ENCODE measurements around the gene FAIM. TPM values are rescaled to one million over a fixed set of nuclear protein-coding genes. Genes with fewer than 3 reads are reported as not detected.

FAIM gene
- total and polyA plus RNA-seq, 11 donors = 2.0 to 7.2 (median 3.9) TPM

GRCh38 chr3:138653567-138653966 is 45.0 kb downstream of the FAIM start:
- H3K36me3 ChIP-seq = peaks cover 0 to 91% (median 87%) of the 10 kb centered on the region in 9 donors
- ATAC-seq (no peak), DNase-seq (no peak)
- H3K27me3 ChIP-seq = no peaks in the 10 kb centered on the region
- no peak overlapping the region for H3K27ac ChIP-seq
- TF ChIP-seq POLR2A (IDR thresholded peaks at IDR 0.05) (no peak), CTCF (IDR thresholded peaks at IDR 0.05) (no peak)
- H3K9me3 ChIP-seq = peaks cover 0 to 5% (median 0%) of the 10 kb centered on the region in 12 donors
- H3K4me1 ChIP-seq = no peaks in the 10 kb centered on the region
- intact Hi-C loops (cut with DNase I) = no loop called here
- no peak overlapping the region for H3K4me3 ChIP-seq

GRCh38 chr3:138657508-138657907 is 48.9 kb downstream of the FAIM start:
- no peaks in the 10 kb centered on the region for H3K27me3 ChIP-seq
- WGBS, 4 donors = 67 to 77% (median 71%) methylated on average over 2 of the region's 2 CpGs
- H3K4me3 ChIP-seq = no peak overlapping the region
- H3K27ac ChIP-seq = no peak overlapping the region
- H3K4me1 ChIP-seq = no peaks in the 10 kb centered on the region
- no peak for TF ChIP-seq CTCF (IDR thresholded peaks at IDR 0.05)
- no peak for TF ChIP-seq POLR2A (IDR thresholded peaks at IDR 0.05)
- peaks cover 0 to 84% (median 71%) of the 10 kb centered on the region in 9 donors for H3K36me3 ChIP-seq
- DNase-seq (no peak), ATAC-seq (no peak)
- H3K9me3 ChIP-seq = no peaks in the 10 kb centered on the region
- intact Hi-C loops (cut with DNase I) = no loop called here

GRCh38 chr3:138668107-138668506 is 59.5 kb downstream of the FAIM start:
- ATAC-seq = no peak
- H3K9me3 ChIP-seq = no peaks in the 10 kb centered on the region
- H3K27ac ChIP-seq = no peak overlapping the region
- WGBS, 4 donors = 47 to 64% (median 57%) methylated on average over 1 of the region's 1 CpG
- H3K36me3 ChIP-seq = peaks cover 0 to 48% (median 29%) of the 10 kb centered on the region in 9 donors
- intact Hi-C loops (cut with DNase I) = no loop called here
- H3K4me3 ChIP-seq = no peak overlapping the region
- H3K4me1 ChIP-seq = peaks cover 0 to 10% (median 0%) of the 10 kb centered on the region in 12 donors
- no peaks in the 10 kb centered on the region for H3K27me3 ChIP-seq
- no peak for DNase-seq
- TF ChIP-seq CTCF (IDR thresholded peaks at IDR 0.05) (no peak), POLR2A (IDR thresholded peaks at IDR 0.05) (no peak)

- peaks cover 0 to 41% (median 16%) of the 10 kb centered on the region in 9 donors for H3K36me3 ChIP-seq
- DNase-seq (no peak), ATAC-seq (no peak)
- no peak for TF ChIP-seq POLR2A (IDR thresholded peaks at IDR 0.05)
- no peak for TF ChIP-seq CTCF (IDR thresholded peaks at IDR 0.05)
- H3K27ac ChIP-seq = no peak overlapping the region
- no peak overlapping the region for H3K4me3 ChIP-seq
- intact Hi-C loops (cut with DNase I) = no loop called here
- peaks cover 0 to 14% (median 0%) of the 10 kb centered on the region in 12 donors for H3K4me1 ChIP-seq
- H3K9me3 ChIP-seq = peaks cover 0 to 12% (median 4%) of the 10 kb centered on the region in 12 donors
- no peaks in the 10 kb centered on the region for H3K27me3 ChIP-seq
These were observed 61.8 kb downstream of the FAIM start for GRCh38 chr3:138670407-138670806.
